ENCODE data around the gene PIGU.

Gene PIGU

DNA sequence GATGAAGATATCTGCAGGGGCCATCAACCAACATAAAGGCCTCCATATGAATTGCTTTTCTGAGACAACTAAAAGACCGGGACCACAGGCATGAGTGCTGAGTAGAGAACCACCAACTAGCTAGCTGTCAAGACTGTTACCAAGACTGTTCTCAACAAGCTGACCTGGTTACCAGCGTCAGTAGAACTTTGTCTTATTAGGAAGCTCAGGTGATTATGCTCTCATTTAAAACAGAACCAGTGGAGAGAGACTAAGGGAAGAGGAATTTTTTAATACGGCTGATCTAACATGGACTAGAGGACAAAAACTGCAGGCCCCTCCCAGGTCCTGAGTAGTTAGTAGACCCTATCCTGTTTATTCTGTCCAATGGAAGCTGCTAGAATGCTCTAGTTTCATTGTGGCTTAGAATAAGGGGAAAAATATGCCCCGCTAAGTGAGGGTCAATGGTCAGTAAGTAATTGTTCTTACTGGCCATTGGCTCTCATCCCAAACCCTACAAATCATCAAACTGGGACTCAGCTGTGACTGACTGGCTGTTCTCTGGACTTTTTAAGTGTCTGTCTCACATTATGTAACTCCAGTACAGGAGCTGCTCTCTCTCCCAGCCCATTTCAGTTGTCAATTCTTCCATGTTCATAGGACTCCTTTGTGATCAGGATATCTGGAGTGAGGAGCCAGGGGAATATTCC, 164.5 kb downstream of the PIGU start:
- Histone ChIP-seq H3K4me3 (ENCODE audit: severe bottlenecking) (no peak overlapping the region), H3K9me3 (ENCODE audit: severe bottlenecking) (no peaks in the 10 kb centered on the region), H3K27ac (ENCODE audit: poor library complexity, severe bottlenecking) (no peak overlapping the region), H3K4me1 (ENCODE audit: insufficient read depth, poor library complexity, severe bottlenecking) (peaks cover 7% of the 10 kb centered on the region), H3K27me3 (ENCODE audit: insufficient read depth, poor library complexity, severe bottlenecking) (no peaks in the 10 kb centered on the region), H3K36me3 (ENCODE audit: low read depth) (peaks cover 45% of the 10 kb centered on the region)
- TF ChIP-seq CTCF (IDR thresholded peaks at IDR 0.05; ENCODE audit: poor library complexity, severe bottlenecking): no peak
- DNase-seq (ENCODE audit: low spot score) (no peak), ATAC-seq (ENCODE audit: low read depth) (no peak)

- ATAC-seq (ENCODE audit: low read depth) (no peak), DNase-seq (ENCODE audit: low spot score) (no peak)
- Histone ChIP-seq H3K4me3 (ENCODE audit: severe bottlenecking) (no peak overlapping the region), H3K36me3 (ENCODE audit: low read depth) (peaks cover 47% of the 10 kb centered on the region), H3K27me3 (ENCODE audit: insufficient read depth, poor library complexity, severe bottlenecking) (no peaks in the 10 kb centered on the region), H3K4me1 (ENCODE audit: insufficient read depth, poor library complexity, severe bottlenecking) (peaks cover 3% of the 10 kb centered on the region), H3K27ac (ENCODE audit: poor library complexity, severe bottlenecking) (no peak overlapping the region), H3K9me3 (ENCODE audit: severe bottlenecking) (no peaks in the 10 kb centered on the region)
- no peak for TF ChIP-seq CTCF (IDR thresholded peaks at IDR 0.05; ENCODE audit: poor library complexity, severe bottlenecking)
These were observed 165.0 kb downstream of the PIGU start for GRCh38 chr20:34511891-34512265.

GRCh38 chr20:34510575-34510974, 166.3 kb downstream of the PIGU start:
- Histone ChIP-seq H3K4me1 (ENCODE audit: insufficient read depth, poor library complexity, severe bottlenecking) (peaks cover 3% of the 10 kb centered on the region), H3K4me3 (ENCODE audit: severe bottlenecking) (no peak overlapping the region), H3K27me3 (ENCODE audit: insufficient read depth, poor library complexity, severe bottlenecking) (no peaks in the 10 kb centered on the region), H3K27ac (ENCODE audit: poor library complexity, severe bottlenecking) (no peak overlapping the region), H3K36me3 (ENCODE audit: low read depth) (peaks cover 60% of the 10 kb centered on the region), H3K9me3 (ENCODE audit: severe bottlenecking) (no peaks in the 10 kb centered on the region)
- DNase-seq (ENCODE audit: low spot score): no peak
- ATAC-seq (ENCODE audit: low read depth): no peak
- no peak for TF ChIP-seq CTCF (IDR thresholded peaks at IDR 0.05; ENCODE audit: poor library complexity, severe bottlenecking)
